ENCODE data around the gene MSX1. TPM values are rescaled to one million over a fixed set of nuclear protein-coding genes. Genes with fewer than 3 reads are reported as not detected.

MSX1 gene
- total and polyA plus RNA-seq, 2 of the 8 experiments (the other 6 are each of a cell fraction or from before 2014, with no cell fraction given): 0.47 TPM; not detected in 1

DNA sequence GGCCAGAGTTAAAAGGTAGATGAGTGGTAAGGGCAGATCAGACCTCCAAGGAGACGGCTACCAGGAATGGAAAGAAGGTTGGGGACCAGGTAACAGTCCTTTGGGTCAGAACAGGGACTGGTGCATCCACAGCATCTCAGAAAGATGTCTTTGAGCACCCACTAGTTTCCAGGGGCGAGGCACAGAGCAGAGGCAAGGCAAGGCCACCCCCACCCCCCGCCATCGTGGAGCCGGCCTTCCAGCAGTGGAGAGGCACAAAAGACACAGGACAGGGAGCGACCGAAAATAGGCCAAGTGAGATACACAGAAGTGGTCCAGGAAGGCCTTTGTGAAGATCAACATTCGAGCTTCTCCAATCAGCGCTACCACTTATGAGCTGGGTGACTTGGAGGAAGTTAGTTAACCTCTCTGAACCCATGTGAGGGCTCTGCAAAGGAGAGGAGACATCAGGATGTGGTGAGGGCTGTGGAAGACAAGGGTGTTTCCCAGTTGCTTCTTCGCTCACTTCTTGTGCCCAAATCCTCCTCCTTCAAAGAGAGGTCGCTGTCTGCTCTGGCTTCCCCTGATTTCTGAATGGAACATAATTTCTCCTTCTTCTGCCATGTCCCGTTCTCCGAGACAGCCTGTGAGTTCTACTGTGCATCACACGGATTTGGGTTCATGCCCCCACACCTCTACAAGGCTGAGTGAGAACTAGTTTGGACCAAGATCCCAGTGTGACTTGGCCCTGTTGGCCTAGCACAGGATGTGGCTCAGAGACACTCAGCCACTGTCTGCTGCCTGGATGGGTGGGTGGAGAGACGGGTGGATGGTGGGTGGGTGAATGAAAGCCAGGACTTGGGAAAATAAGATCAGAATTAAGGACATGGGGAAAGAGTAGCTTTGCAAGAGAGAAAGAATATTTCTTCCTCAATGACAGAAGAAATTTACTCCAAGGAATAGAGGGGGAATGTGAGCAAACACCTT lies 16.7 kb upstream of the MSX1 start (continued):
- TF ChIP-seq CHD7 (IDR thresholded peaks at IDR 0.05; ENCODE audit: insufficient replicate concordance, low read length) (no peak), MAX (IDR thresholded peaks at IDR 0.05) (no peak), GABPA (IDR thresholded peaks at IDR 0.05; ENCODE audit: borderline replicate concordance, insufficient read depth, low read length) (no peak), CBX8 (IDR thresholded peaks at IDR 0.05; ENCODE audit: borderline replicate concordance, low read depth, low read length) (no peak)
